Neural progenitor cell (in vitro differentiated cells): Measurements from ENCODE around the gene SLFN13. TPM values are rescaled to one million over a fixed set of nuclear protein-coding genes. Genes with fewer than 3 reads are reported as not detected.
"Not testable (repeated sequence)": the region's sequence is repeated elsewhere in the genome, so short reads cannot be mapped to it uniquely, and the experiment has no call there.

ENCODE experiments used
- DNase-seq: peaks from one replicate; pipeline ENCODE4 v3.0.0-alpha.2; 2016; ENCODE audit warnings: low spot score
- H2AFZ ChIP-seq: fragments of 200-600 bp; sonication (generic); replicated peaks from 2 replicates; pipeline ENCODE4 v1.6.1; 2016; ENCODE audit warnings: antibody characterized with exemption
- H3F3A ChIP-seq: fragments of 200-600 bp; sonication (generic); 2 replicates; pipeline ENCODE4 v1.6.1; 2016; ENCODE audit warnings: antibody characterized with exemption, low read depth
- H3K27ac ChIP-seq: fragments of 200-600 bp; sonication (generic); 2 replicates; pipeline ENCODE4 v1.5.1; 2016; ENCODE audit warnings: mild to moderate bottlenecking
- H3K27me3 ChIP-seq: fragments of 200-600 bp; sonication (generic); 2 replicates; pipeline ENCODE4 v1.6.1; 2016; ENCODE audit warnings: mild to moderate bottlenecking, moderate library complexity
- H3K36me3 ChIP-seq: fragments of 200-600 bp; sonication (generic); 2 replicates; pipeline ENCODE4 v1.5.1; 2016
- H3K4me1 ChIP-seq: fragments of 200-600 bp; sonication (generic); 2 replicates; pipeline ENCODE4 v1.6.1; 2016; ENCODE audit warnings: mixed run types
- H3K4me2 ChIP-seq: fragments of 200-600 bp; sonication (generic); 2 replicates; pipeline ENCODE4 v1.6.1; 2016
- H3K4me3 ChIP-seq: fragments of 200-600 bp; sonication (generic); 2 replicates; pipeline ENCODE4 v1.5.1; 2016
- H3K79me2 ChIP-seq: fragments of 200-600 bp; sonication (generic); 2 replicates; pipeline ENCODE4 v1.6.1; 2016; ENCODE audit warnings: low read depth
- H3K9ac ChIP-seq: fragments of 200-600 bp; sonication (generic); 2 replicates; pipeline ENCODE4 v1.6.1; 2016
- H3K9me3 ChIP-seq: fragments of 200-600 bp; sonication (generic); 2 replicates; pipeline ENCODE4 v1.5.1; 2016; ENCODE audit warnings: low read depth
- H4K20me1 ChIP-seq: fragments of 200-600 bp; sonication (generic); 2 replicates; pipeline ENCODE4 v1.6.1; 2016; ENCODE audit warnings: low read depth
- H3K27ac Mint-ChIP-seq: 3 replicates; pipeline ENCODE4 v1.8.0; 2021; ENCODE audit warnings: mixed read lengths
- H3K27me3 Mint-ChIP-seq: 2 replicates; pipeline ENCODE4 v1.8.0; 2022; ENCODE audit warnings: low read depth, mild to moderate bottlenecking, inconsistent platforms, moderate library complexity, mixed read lengths; ENCODE audit not compliant: insufficient read depth
- H3K36me3 Mint-ChIP-seq: 3 replicates; pipeline ENCODE4 v1.8.0; 2021; ENCODE audit warnings: mixed read lengths
- H3K4me1 Mint-ChIP-seq: 3 replicates; pipeline ENCODE4 v1.8.0; 2021; ENCODE audit warnings: mixed read lengths
- H3K4me3 Mint-ChIP-seq: 3 replicates; pipeline ENCODE4 v1.8.0; 2021; ENCODE audit warnings: mild to moderate bottlenecking, moderate library complexity, mixed read lengths
- H3K9me3 Mint-ChIP-seq: 3 replicates; pipeline ENCODE4 v1.8.0; 2020; ENCODE audit warnings: mixed read lengths
- CTCF ChIP-seq: fragments of 200-600 bp; sonication (generic); IDR thresholded peaks from 2 replicates; pipeline ENCODE4 v1.5.1; 2017; ENCODE audit warnings: antibody characterized with exemption, mild to moderate bottlenecking
- EZH2 ChIP-seq: fragments of 200-600 bp; sonication (generic); IDR thresholded peaks from 2 replicates; pipeline ENCODE4 v1.6.1; 2017; ENCODE audit warnings: antibody characterized with exemption, mild to moderate bottlenecking, moderate library complexity
- EZH2phosphoT487 ChIP-seq: fragments of 200-600 bp; sonication (generic); IDR thresholded peaks from 2 replicates; pipeline ENCODE4 v1.6.1; 2017; ENCODE audit warnings: antibody characterized with exemption
- total RNA-seq: library from RNA; depleted of rRNA; stranded (reverse); fragments of >200 nt; gene quantifications from 2 replicates; pipeline ENCODE4 v1.2.3, GENCODE V29; 2015; ENCODE audit warnings: low replicate concordance

SLFN13 gene
- total RNA-seq, 1 donor from 2014 or later, result 0.88 TPM

DNA sequence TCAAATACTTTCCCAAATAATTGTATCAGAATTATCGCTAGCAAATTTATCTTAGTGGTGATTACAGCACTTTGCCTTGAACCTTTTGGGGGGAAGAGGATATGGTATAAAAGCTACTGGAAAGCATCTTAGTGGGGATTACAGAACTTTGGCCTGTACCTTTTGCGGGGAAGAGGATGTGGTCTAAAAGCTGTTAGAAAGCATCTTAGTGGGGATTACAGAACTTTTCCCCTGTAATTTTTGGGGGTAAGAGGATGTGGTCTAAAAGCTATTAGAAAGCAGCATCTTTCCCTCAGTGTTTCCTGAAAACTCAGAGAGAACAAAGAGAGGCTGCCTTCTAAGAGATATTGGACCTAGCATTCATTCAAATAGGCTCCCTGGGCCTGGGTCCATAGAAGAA lies 20.3 kb downstream of the SLFN13 start:
- Mint-ChIP-seq H3K4me1 (peaks cover 15% of the 10 kb centered on the region), H3K27me3 (peaks cover 4% of the 10 kb centered on the region)
- H3K79me2 ChIP-seq, result no peaks in the 10 kb centered on the region

GRCh38 chr17:35423761-35424160 lies 24.8 kb downstream of the SLFN13 start:
- Histone ChIP-seq H3K4me1 (no peaks in the 10 kb centered on the region), H3K27ac (no peak overlapping the region), H3K4me3 (no peak overlapping the region), H3K27me3 (no peaks in the 10 kb centered on the region), H3F3A (no peaks in the 10 kb centered on the region), H3K79me2 (no peaks in the 10 kb centered on the region), H4K20me1 (no peaks in the 10 kb centered on the region), H3K9me3 (no peaks in the 10 kb centered on the region), H2AFZ (no peak overlapping the region), H3K4me2 (no peak overlapping the region), H3K36me3 (no peaks in the 10 kb centered on the region), H3K9ac (no peak overlapping the region)
- H3K9me3 Mint-ChIP-seq, result no peaks in the 10 kb centered on the region
- peaks cover 2% of the 10 kb centered on the region for H3K36me3 Mint-ChIP-seq
- TF ChIP-seq CTCF, result no peak
- peaks cover 4% of the 10 kb centered on the region for H3K27me3 Mint-ChIP-seq
- H3K4me3 Mint-ChIP-seq, result no peak overlapping the region
- H3K27ac Mint-ChIP-seq, result no peak overlapping the region
- no peaks in the 10 kb centered on the region for H3K4me1 Mint-ChIP-seq
- no peak for DNase-seq

More for the DNA sequence above, 20.3 kb downstream of the SLFN13 start:
- Histone ChIP-seq H3K9ac (no peak overlapping the region), H3K9me3 (no peaks in the 10 kb centered on the region), H3K4me3 (no peak overlapping the region), H4K20me1 (no peaks in the 10 kb centered on the region), H3K27me3 (no peaks in the 10 kb centered on the region), H2AFZ (no peak overlapping the region), H3K4me1 (peaks cover 4% of the 10 kb centered on the region), H3F3A (no peaks in the 10 kb centered on the region), H3K4me2 (no peak overlapping the region), H3K36me3 (no peaks in the 10 kb centered on the region), H3K27ac (no peak overlapping the region)
- no peak for DNase-seq
- TF ChIP-seq EZH2phosphoT487 (no peak), EZH2 (no peak), CTCF (no peak)
- Mint-ChIP-seq H3K36me3 (no peaks in the 10 kb centered on the region), H3K4me3 (no peak overlapping the region), H3K9me3 (peaks cover 12% of the 10 kb centered on the region), H3K27ac (no peak overlapping the region)

DNA sequence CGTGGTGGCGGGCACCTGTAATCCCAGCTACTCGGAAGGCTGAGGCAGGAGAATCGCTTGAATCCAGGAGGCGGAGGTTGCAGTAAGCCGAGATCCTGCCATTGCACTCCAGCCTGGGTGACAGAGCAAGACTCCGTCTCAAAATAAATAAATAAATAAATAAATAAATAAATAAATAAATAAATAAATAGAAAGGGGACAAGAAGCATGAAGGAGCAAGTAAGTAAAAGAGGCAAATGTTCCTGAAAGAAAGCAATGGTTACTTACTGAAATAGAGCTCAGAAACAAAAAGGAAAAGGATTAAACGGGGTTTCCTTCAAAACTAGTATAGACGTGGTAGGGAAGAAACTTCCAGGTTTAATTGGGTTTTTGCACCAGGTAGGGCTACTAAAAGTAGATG lies 27.5 kb downstream of the SLFN13 start:
- H3K27ac Mint-ChIP-seq, DNase-seq, H3K27me3 Mint-ChIP-seq, H3K27ac ChIP-seq, H2AFZ ChIP-seq, H3K4me3 Mint-ChIP-seq, H3K9me3 Mint-ChIP-seq, H3K4me1 ChIP-seq, H4K20me1 ChIP-seq, H3K27me3 ChIP-seq, H3K36me3 Mint-ChIP-seq, H3K4me2 ChIP-seq, H3F3A ChIP-seq, H3K9ac ChIP-seq, H3K79me2 ChIP-seq, H3K4me3 ChIP-seq, H3K4me1 Mint-ChIP-seq, H3K9me3 ChIP-seq, H3K36me3 ChIP-seq: not testable (repeated sequence)

DNA sequence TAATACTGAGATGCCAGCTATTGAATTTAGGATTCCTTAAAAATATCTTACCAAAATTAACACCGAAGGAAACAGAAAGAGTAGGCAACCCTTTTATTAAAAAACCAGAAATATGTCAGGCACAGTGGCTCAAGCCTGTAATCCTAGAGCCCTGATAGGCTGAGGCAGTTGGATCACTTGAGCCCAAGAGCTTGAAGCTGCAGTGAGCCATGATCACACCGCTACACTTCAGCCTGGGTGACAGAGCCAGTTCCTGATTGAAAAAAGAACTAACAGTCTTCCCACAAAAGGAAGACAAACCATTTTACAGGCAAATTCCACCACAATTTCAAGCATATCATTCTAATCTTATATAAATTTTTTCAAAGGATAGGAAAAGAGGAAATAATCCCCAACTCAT lies 31.9 kb downstream of the SLFN13 start:
- H3K9me3 Mint-ChIP-seq, result peaks cover 16% of the 10 kb centered on the region
- no peak overlapping the region for H2AFZ ChIP-seq
- no peak overlapping the region for H3K27ac ChIP-seq
- no peaks in the 10 kb centered on the region for H3K4me1 ChIP-seq
- no peak overlapping the region for H3K27ac Mint-ChIP-seq
- TF ChIP-seq EZH2 (no peak), EZH2phosphoT487 (no peak), CTCF (no peak)
- no peak overlapping the region for H3K9ac ChIP-seq
- no peak overlapping the region for H3K4me3 ChIP-seq
- H3K36me3 ChIP-seq, result no peaks in the 10 kb centered on the region
- no peak overlapping the region for H3K4me3 Mint-ChIP-seq
- H3K27me3 ChIP-seq, result no peaks in the 10 kb centered on the region
- H4K20me1 ChIP-seq, result no peaks in the 10 kb centered on the region
- no peaks in the 10 kb centered on the region for H3K79me2 ChIP-seq
- no peak overlapping the region for H3K4me2 ChIP-seq
- no peak for DNase-seq
- H3K36me3 Mint-ChIP-seq, result peaks cover 4% of the 10 kb centered on the region
- H3K27me3 Mint-ChIP-seq, result no peaks in the 10 kb centered on the region
- H3K9me3 ChIP-seq, result no peaks in the 10 kb centered on the region
- no peaks in the 10 kb centered on the region for H3K4me1 Mint-ChIP-seq
- H3F3A ChIP-seq, result no peaks in the 10 kb centered on the region

DNA sequence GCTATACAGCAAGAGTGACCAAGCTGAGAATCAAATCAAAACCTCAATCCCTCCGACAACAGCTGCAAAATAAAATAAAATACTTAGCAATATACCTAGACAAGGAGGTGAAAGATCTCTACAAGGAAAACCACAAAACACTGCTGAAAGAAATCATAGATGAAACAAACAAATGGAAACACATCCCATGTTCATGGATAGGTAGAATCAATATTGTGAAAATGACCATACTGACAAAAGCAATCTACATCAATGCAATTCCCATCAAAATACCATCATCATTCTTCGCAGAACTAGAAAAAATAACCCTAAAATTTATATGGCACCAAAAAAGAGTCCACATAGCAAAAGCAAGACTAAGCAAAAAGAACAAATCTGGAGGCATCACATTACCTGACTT lies 33.9 kb downstream of the SLFN13 start:
- H2AFZ ChIP-seq, H3K36me3 Mint-ChIP-seq, H3K27me3 Mint-ChIP-seq, H3K27ac ChIP-seq, H3K4me3 ChIP-seq, DNase-seq, H3K9me3 ChIP-seq, H3K4me1 ChIP-seq, H4K20me1 ChIP-seq, H3K4me1 Mint-ChIP-seq, H3K27ac Mint-ChIP-seq, H3K4me2 ChIP-seq, H3K4me3 Mint-ChIP-seq, H3F3A ChIP-seq, H3K36me3 ChIP-seq, H3K79me2 ChIP-seq, H3K9ac ChIP-seq, H3K27me3 ChIP-seq: not testable (repeated sequence)
- peaks cover 16% of the 10 kb centered on the region for H3K9me3 Mint-ChIP-seq
